Sigmoid colon (tissue), 7 donors: ENCODE measurements around the gene C6orf62. TPM values are rescaled to one million over a fixed set of nuclear protein-coding genes. Genes with fewer than 3 reads are reported as not detected.

Source experiments
- DNase-seq: peaks from one replicate; pipeline ENCODE4 v3.0.0-alpha.2; 2019
- H3K27ac ChIP-seq, 4 donors: fragments of 200-600 bp; sonication (generic); one replicate each; pipeline ENCODE4 v1.5.1; 2016 to 2019; ENCODE audit warnings: mild to moderate bottlenecking in 1 of 4
- H3K27me3 ChIP-seq, 3 donors: fragments of 200-600 bp; sonication (generic); one replicate each; pipeline ENCODE4 v1.5.1; 2019; ENCODE audit warnings: mild to moderate bottlenecking in 1 of 3
- H3K36me3 ChIP-seq, 4 donors: fragments of 200-600 bp; sonication (generic); one replicate each; pipeline ENCODE4 v1.5.1; 2016 to 2019
- H3K4me1 ChIP-seq, 4 donors: fragments of 200-600 bp; sonication (generic); one replicate each; pipeline ENCODE4 v1.5.1; 2017 to 2019
- H3K4me3 ChIP-seq, 4 donors: fragments of 200-600 bp; sonication (generic); one replicate each; pipeline ENCODE4 v1.5.1; 2017 to 2019; ENCODE audit warnings: mild to moderate bottlenecking in 2 of 4, moderate library complexity in 1 of 4
- H3K9me3 ChIP-seq, 4 donors: fragments of 200-600 bp in 3 of 4; sonication (generic) in 3 of 4; one replicate each; pipeline versions ENCODE4 v1.5.1 to v1.6.1; 2013 to 2019
- CTCF ChIP-seq, 4 experiments: fragments of 450-650 bp in 3 of 4; fragments of 200-600 bp in 1 of 4; IDR thresholded peaks; one replicate each; pipeline ENCODE4 v1.5.1; 2016 to 2019; ENCODE audit warnings: antibody characterized with exemption in 4 of 4, mild to moderate bottlenecking in 3 of 4, moderate library complexity in 2 of 4
- EP300 ChIP-seq, 4 donors: sonication (generic); formaldehyde crosslinking; IDR thresholded peaks; one replicate each; pipeline ENCODE4 v1.6.1; 2017; ENCODE audit warnings: antibody characterized with exemption in 4 of 4
- POLR2A ChIP-seq, 2 donors: fragments of 450-650 bp; IDR thresholded peaks; one replicate each; pipeline ENCODE4 v1.6.1; 2016; ENCODE audit warnings: antibody characterized with exemption in 2 of 2, mild to moderate bottlenecking in 2 of 2, moderate library complexity in 2 of 2
- POLR2AphosphoS5 ChIP-seq, 4 donors: sonication (generic); formaldehyde crosslinking; IDR thresholded peaks; one replicate each; pipeline ENCODE4 v1.6.1; 2017; ENCODE audit warnings: antibody characterized with exemption in 4 of 4
- WGBS, 2 donors: extraction: QIAGEN DNeasy Blood & Tissue Kit; methylation state at CpG; one replicate each; pipeline ENCODE4 v1.1.7; 2013; 5-methylcytosine and 5-hydroxymethylcytosine counted together
- intact Hi-C: fragments of 100-400 bp; cut with DNase I; formaldehyde crosslinking; loops from one replicate; pipeline ENCODE4 v1.15.1; 2023
- polyA plus RNA-seq, 3 donors: library from polyadenylated mRNA; stranded (reverse); fragments of 200-250 nt; gene quantifications; one replicate each; pipeline ENCODE4 v1.2.3, GENCODE V29; 2013
- total RNA-seq, 4 donors: library from RNA; depleted of rRNA; stranded (reverse); fragments of >200 nt; gene quantifications; one replicate each; pipeline ENCODE4 v1.1.0, GENCODE V29; 2016
- donor health status: healthy with polysubstance abuse.
- donor health status: Bipolar disorder and iron deficiency.
- donor health status: healthy.

Gene C6orf62
- total and polyA plus RNA-seq, 7 donors = 27.0 to 60.9 (median 33.2) TPM

- no peaks in the 10 kb centered on the region for H3K27me3 ChIP-seq
- H3K9me3 ChIP-seq = no peaks in the 10 kb centered on the region
- H3K4me3 ChIP-seq = no peak overlapping the region
- peaks cover 0 to 44% (median 9%) of the 10 kb centered on the region in 4 donors for H3K36me3 ChIP-seq
- 27 to 84% methylated on average over 2 of the region's 2 CpGs for WGBS, 2 donors
- intact Hi-C loops = loop anchor here (10.0 kb wide), 1 partner anchor 165 kb away; the partner anchor contains the start of gene ALDH5A1
- H3K4me1 ChIP-seq = peaks cover 0 to 6% (median 5%) of the 10 kb centered on the region in 4 donors
- H3K27ac ChIP-seq = no peak overlapping the region
- DNase-seq = no peak
- TF ChIP-seq CTCF (IDR thresholded peaks at IDR 0.05) = no peak
- no peak for TF ChIP-seq POLR2A (IDR thresholded peaks at IDR 0.05)
- TF ChIP-seq EP300 (IDR thresholded peaks at IDR 0.05) = no peak
- TF ChIP-seq POLR2AphosphoS5 (IDR thresholded peaks at IDR 0.05) = no peak
These were observed 58.8 kb downstream of the C6orf62 start for GRCh38 chr6:24660105-24660504.

- H3K27ac ChIP-seq = no peak overlapping the region
- no peaks in the 10 kb centered on the region for H3K27me3 ChIP-seq
- no peaks in the 10 kb centered on the region for H3K9me3 ChIP-seq
- DNase-seq = no peak
- H3K36me3 ChIP-seq = peaks cover 0 to 46% (median 9%) of the 10 kb centered on the region in 4 donors
- H3K4me3 ChIP-seq = no peak overlapping the region
- 13 to 52% methylated on average over 1 of the region's 1 CpG for whole genome bisulfite sequencing, 2 donors
- TF ChIP-seq CTCF (IDR thresholded peaks at IDR 0.05) (no peak), POLR2A (IDR thresholded peaks at IDR 0.05) (no peak), POLR2AphosphoS5 (IDR thresholded peaks at IDR 0.05) (no peak), EP300 (IDR thresholded peaks at IDR 0.05) (no peak)
- H3K4me1 ChIP-seq = peaks cover 0 to under 1% (median under 1%) of the 10 kb centered on the region in 4 donors
- intact Hi-C loops = no loop called here
These were observed 59.4 kb downstream of the C6orf62 start for GRCh38 chr6:24659561-24659960.

- H3K36me3 ChIP-seq = peaks cover 0 to 49% (median 10%) of the 10 kb centered on the region in 4 donors
- TF ChIP-seq CTCF (IDR thresholded peaks at IDR 0.05) (no peak), POLR2A (IDR thresholded peaks at IDR 0.05) (no peak), EP300 (IDR thresholded peaks at IDR 0.05) (no peak), POLR2AphosphoS5 (IDR thresholded peaks at IDR 0.05) (no peak)
- WGBS, 2 donors = 48 to 74% methylated on average over 9 of the region's 9 CpGs
These were observed 60.1 kb downstream of the C6orf62 start for GRCh38 chr6:24658573-24659560.

GRCh38 chr6:24655215-24655614 lies 63.7 kb downstream of the C6orf62 start:
- Histone ChIP-seq H3K36me3 (peaks cover 6 to 64% (median 19%) of the 10 kb centered on the region in 4 donors), H3K4me3 (no peak overlapping the region), H3K27ac (no peak overlapping the region), H3K4me1 (no peaks in the 10 kb centered on the region), H3K27me3 (no peaks in the 10 kb centered on the region), H3K9me3 (no peaks in the 10 kb centered on the region)
- intact Hi-C loops = no loop called here
- no peak for DNase-seq
- TF ChIP-seq CTCF (IDR thresholded peaks at IDR 0.05) = no peak
- TF ChIP-seq POLR2AphosphoS5 (IDR thresholded peaks at IDR 0.05) = no peak
- TF ChIP-seq EP300 (IDR thresholded peaks at IDR 0.05) = no peak
- no peak for TF ChIP-seq POLR2A (IDR thresholded peaks at IDR 0.05)
- WGBS, 2 donors = 51 to 83% methylated on average over 1 of the region's 1 CpG

More at GRCh38 chr6:24658573-24659560, 60.1 kb downstream of the C6orf62 start:
- intact Hi-C loops = no loop called here
- Histone ChIP-seq H3K4me3 (no peak overlapping the region), H3K27ac (no peak overlapping the region), H3K4me1 (no peaks in the 10 kb centered on the region), H3K27me3 (no peaks in the 10 kb centered on the region), H3K9me3 (no peaks in the 10 kb centered on the region)
- DNase-seq = no peak

Other genes starting within 250 kb of the C6orf62 start
- 1 to 10 TPM; 4.8 to 7.2 (median 5.6) TPM for gene GPLD1, start 229.6 kb downstream of the C6orf62 start, total RNA-seq
- gene GPLD1, start 229.6 kb downstream of the C6orf62 start, polyA plus RNA-seq = under 1 TPM in 2 of 3 donors, not detected in 1; 0.52 to 0.60 TPM
- gene ALDH5A1, start 224.2 kb downstream of the C6orf62 start, total RNA-seq = 1 to 10 TPM; 2.6 to 5.0 (median 2.9) TPM
- 1 to 10 TPM; 2.4 to 4.5 (median 2.8) TPM for gene ALDH5A1, start 224.2 kb downstream of the C6orf62 start, polyA plus RNA-seq
- gene KIAA0319, start 73.0 kb downstream of the C6orf62 start, total RNA-seq = under 1 TPM; 0.16 to 0.71 (median 0.48) TPM
- under 1 TPM in 2 of 3 donors, not detected in 1; under 0.01 to 0.60 TPM for gene KIAA0319, start 73.0 kb downstream of the C6orf62 start, polyA plus RNA-seq
- 10 to 100 TPM; 30.4 to 67.6 (median 48.2) TPM for gene TDP2, start 52.3 kb downstream of the C6orf62 start, total RNA-seq
- gene TDP2, start 52.3 kb downstream of the C6orf62 start, polyA plus RNA-seq = 100 to 1,000 TPM; 125 to 543 (median 421) TPM
- gene ACOT13, start 52.1 kb downstream of the C6orf62 start, total RNA-seq = 10 to 100 TPM in 1 of 4 donors, 1 to 10 TPM in 3; 5.3 to 11.8 (median 9.2) TPM
- gene ACOT13, start 52.1 kb downstream of the C6orf62 start, polyA plus RNA-seq = 10 to 100 TPM; 23.0 to 48.6 (median 48.1) TPM
- 1 to 10 TPM; 4.4 to 9.7 (median 8.2) TPM for gene GMNN, start 55.8 kb upstream of the C6orf62 start, total RNA-seq
- gene GMNN, start 55.8 kb upstream of the C6orf62 start, polyA plus RNA-seq = 10 to 100 TPM; 35.7 to 71.7 (median 52.9) TPM
- not detected for gene ARMH2, start 79.8 kb upstream of the C6orf62 start, total RNA-seq
- under 1 TPM in 1 of 3 donors, not detected in 2; 0.10 TPM for gene ARMH2, start 79.8 kb upstream of the C6orf62 start, polyA plus RNA-seq
- 10 to 100 TPM in 1 of 4 donors, 1 to 10 TPM in 3; 6.1 to 10.9 (median 6.7) TPM for gene RIPOR2, start 216.8 kb upstream of the C6orf62 start, total RNA-seq
- gene RIPOR2, start 216.8 kb upstream of the C6orf62 start, polyA plus RNA-seq = 10 to 100 TPM in 1 of 3 donors, 1 to 10 TPM in 2; 1.6 to 29.7 (median 1.8) TPM